HG03097 (cell line): Measurements from ENCODE around the gene RPL3.

ENCODE experiments used
- ATAC-seq: cut with Tn5 transposase; IDR thresholded peaks from one replicate; pipeline ENCODE4 v1.9.1; 2021; ENCODE audit not compliant: unreplicated experiment, low FRiP score

Gene RPL3

GRCh38 chr22:39284142-39284980, 35.1 kb downstream of the RPL3 start:
- ATAC-seq, result no peak

GRCh38 chr22:39283322-39284141, 35.9 kb downstream of the RPL3 start:
- no peak for ATAC-seq

GRCh38 chr22:39282645-39283321, 36.6 kb downstream of the RPL3 start:
- no peak for ATAC-seq

- no peak for ATAC-seq
Observed at GRCh38 chr22:39281126-39281525, 38.3 kb downstream of the RPL3 start.

- ATAC-seq, result no peak
Observed at GRCh38 chr22:39280250-39280649, 39.2 kb downstream of the RPL3 start.

GRCh38 chr22:39279170-39279850, 40.1 kb downstream of the RPL3 start:
- ATAC-seq, result no peak

GRCh38 chr22:39278040-39278439, 41.4 kb downstream of the RPL3 start:
- ATAC-seq, result no peak

- ATAC-seq, result no peak
Observed at GRCh38 chr22:39277142-39277607, 42.2 kb downstream of the RPL3 start.

- no peak for ATAC-seq
Observed at GRCh38 chr22:39276440-39277141, 42.8 kb downstream of the RPL3 start.

- ATAC-seq, result no peak
Observed at GRCh38 chr22:39275814-39276439, 43.5 kb downstream of the RPL3 start.

GRCh38 chr22:39273950-39274887, 45.2 kb downstream of the RPL3 start:
- ATAC-seq, result no peak

- ATAC-seq, result no peak
Observed at GRCh38 chr22:39270792-39271191, 48.6 kb downstream of the RPL3 start.

- ATAC-seq, result no peak
Observed at GRCh38 chr22:39270280-39270679, 49.1 kb downstream of the RPL3 start.

GRCh38 chr22:39269095-39269790, 50.2 kb downstream of the RPL3 start:
- ATAC-seq, result no peak

- ATAC-seq, result no peak
Observed at GRCh38 chr22:39268645-39269044, 50.8 kb downstream of the RPL3 start.

GRCh38 chr22:39267974-39268373, 51.4 kb downstream of the RPL3 start:
- ATAC-seq, result no peak

GRCh38 chr22:39266398-39267030, 52.9 kb downstream of the RPL3 start:
- ATAC-seq, result peak; percentile 71
